ENCODE data around the gene DCLK1.

The DCLK1 gene

DNA sequence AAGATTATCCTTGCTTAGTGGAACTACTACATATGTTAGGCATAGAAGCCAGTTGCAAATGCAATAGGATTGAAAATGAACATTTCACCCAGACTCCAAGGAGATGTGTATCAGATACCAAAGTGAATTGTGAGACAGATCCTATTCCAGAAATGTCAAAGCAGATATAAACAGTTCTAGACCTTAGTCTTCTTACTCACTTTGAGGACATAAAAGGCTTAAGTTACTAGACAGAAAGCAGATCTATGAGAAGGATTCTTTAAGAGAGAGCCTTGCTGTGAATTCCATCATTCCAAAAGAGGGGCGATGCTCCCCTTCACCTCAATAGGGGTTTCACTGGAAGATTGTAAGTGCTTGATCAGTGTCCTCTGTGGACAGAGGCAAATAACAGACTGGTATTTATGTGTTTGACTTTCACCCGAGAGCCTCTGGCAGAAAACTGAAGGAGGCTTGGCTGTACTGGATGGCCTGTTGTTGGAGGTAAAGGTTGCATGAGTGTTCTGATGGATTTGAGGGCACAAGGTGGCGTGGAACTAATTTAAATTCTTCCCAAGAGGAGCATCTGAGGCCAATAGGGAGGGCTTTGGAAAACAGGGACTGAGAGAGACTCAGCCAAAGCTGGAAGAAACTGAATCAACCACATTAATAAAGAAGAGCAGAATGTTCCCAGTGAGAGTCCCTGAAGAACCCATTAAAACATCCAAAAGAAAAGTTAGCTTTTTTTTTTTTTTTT is 194.8 kb downstream of the DCLK1 start:
- DNase-seq, result no peak

DNA sequence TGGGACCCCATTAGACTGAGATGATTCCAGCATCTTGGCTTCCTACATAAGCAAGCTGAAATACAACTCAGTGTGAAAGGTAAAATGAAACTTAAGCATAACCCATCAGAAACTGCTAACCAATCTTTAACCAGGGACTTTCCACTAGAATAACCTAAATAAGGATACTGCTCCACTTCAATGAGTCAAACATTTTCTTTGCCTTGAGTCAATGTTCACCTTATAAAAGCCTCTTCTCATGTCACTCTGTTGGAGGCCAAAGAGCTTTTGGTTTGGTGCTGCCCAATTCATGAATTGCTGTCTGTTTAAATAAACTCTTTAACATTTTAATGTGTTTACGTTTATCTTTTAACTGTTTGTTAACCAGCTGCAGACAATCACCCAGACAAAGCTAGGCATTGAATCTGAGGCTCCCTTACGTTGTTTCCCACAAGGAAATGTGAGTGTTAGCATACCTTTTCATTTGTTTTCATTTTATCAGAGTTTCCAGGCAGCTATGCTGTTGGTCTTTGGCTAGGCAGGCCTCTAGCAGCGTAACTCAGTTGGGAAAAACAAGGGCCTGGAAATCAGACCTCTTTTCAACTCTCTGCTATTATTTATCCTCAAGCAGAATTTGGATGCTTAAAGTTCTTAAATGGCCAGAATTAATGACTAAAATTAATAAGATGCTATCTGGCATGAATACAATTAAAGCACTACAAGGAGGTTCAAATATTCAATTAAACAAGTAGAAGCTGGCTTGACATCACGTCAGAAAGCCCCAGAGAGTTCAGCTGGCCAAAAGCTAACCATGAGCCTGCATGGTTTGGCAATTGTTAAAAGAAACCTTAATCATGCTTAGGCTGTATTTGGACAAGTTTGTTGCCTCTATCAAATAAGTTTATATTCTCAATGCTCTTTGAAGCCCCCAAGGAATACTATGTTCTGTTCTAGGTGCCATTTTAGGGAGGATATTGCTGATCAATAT is 200.2 kb downstream of the DCLK1 start:
- DNase-seq, result no peak

DNA sequence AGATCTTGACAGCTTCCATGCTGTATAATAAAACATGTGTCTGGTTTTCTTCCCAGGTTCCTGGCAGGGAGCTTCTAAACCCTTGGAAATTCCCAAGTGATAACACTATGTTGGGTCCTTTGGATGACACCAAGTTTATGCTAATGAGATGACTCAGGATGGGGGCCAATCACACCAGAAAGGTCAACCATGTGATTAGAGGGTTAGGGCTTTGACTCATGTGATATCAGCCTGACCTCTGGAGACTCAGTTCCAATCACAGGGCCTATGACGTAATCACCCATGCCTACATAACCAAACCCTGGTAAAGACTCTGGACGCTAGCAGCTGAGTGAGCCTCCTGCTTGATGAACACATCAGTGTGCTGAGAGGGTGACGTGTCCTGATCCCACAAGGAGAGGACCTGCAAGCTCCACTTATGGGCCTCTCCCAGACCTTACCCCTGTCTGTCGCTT is 203.6 kb downstream of the DCLK1 start:
- DNase-seq, result no peak

DNA sequence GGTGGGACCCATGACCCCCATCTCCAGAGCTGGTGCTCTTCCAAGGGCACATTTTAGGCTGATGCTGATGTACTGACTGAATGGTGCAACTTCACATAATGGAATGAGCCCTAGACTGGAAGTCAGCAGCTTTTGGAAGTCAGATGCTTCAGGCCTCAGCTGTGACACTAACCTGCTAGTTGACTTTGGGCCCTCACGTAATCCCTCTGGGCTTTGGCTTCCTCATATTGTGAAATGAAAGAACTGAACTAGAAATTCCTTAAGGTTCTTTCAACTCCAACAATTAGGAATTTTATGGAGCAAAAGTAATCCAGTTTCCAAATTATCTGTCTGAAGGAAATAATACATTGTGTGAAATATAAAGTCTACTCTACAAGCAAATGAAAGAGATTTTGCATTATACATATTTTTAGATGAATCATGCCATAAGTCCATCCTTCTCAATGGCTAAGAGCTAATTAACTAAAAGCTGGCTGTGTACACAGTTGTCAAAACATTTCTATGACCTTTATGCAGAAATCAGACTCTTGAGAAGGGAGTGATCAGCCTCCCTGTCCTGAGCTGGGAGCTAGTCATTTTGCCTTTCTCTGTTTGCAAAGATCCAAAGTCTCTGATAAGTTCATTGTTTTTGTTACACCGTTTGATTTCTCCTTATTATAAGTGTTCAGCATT is 204.2 kb downstream of the DCLK1 start:
- DNase-seq, result no peak

DNA sequence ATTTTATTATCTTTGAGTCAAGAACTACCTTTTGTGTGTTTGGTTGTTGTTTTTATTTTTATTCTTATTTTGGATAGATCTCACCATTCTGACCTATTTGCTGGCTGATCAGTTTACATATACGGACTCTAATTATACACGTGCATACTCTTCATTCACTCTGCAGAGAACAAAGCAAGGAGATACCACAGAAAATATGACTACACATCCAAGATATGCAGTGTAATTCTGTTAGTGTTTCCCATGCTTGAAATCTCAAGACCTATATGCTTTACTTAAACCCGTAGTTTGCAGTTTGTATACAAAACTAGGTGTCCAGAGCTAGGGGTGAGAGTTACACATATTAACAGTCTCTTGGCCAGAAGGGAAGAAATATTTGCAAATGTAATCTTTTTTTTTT is 205.5 kb downstream of the DCLK1 start:
- DNase-seq, result no peak

DNA sequence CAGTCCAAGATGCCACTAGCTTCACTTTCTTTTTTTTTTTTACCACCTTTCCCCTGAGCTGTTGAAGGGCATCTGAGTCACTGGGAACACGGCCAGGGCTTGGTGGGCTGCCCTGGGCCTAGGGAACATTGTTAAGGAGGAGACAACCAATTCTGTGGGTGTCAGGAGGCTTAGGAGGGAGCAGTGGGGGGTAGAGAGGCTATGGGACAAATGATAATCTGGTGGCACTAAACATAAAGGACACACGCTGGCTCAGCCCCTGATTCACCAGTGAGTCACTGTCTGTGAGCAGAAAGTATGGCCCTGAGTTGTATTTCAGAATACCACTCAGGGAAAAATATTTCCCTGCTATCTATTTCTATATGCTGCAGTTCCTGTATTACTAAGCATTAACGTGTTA is 207.8 kb downstream of the DCLK1 start:
- DNase-seq, result no peak

DNA sequence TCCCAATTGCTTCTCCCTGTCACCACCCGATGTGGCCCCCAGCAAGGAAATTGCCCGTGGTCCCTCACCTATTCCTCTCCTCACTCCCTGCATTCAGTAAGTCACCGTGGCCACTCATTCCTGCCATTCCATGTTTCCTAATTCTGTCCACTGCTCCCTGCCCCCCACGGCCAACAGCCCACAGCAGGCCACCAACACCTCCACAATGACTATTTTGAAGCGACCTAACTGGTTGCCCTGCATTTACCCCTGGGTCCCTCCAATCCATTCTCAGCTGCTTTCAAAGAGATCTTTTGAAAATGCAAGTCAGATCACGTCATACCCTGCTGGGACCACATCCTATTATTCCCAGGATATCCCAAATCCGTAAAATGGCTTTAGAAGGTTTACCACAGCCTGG is 210.4 kb downstream of the DCLK1 start:
- DNase-seq, result no peak

DNA sequence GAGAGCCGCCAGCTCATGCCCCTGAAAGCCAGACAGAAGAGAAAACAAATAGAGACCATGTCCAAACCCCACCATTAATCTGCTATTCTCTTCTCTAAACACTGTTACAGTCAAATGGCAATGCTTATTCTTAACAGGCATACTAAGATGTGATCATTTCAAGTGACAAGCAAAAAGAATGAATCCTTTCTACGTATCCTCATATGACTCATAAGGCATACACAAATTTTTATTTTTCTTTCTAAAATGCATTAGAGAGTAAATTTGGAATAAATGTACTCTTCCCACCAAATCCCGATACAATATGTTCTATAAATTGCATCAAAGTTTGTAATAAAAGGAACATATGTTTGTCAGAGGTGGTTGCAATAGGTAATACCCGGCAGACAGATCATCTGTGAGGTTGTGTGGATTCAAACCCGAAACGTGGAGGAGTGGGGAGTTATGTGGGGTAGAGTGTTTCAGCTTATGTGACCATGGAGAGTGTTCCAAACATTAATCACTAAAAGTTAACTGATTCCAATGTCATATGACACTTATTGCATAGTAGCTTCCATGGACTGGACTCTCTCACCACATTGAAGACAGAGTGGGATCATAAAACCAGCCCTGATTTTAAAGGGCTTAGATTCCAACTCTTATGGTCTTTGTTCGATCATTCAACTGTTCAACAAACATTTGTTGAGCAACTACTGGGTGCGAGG is 213.1 kb downstream of the DCLK1 start:
- no peak for DNase-seq

DNA sequence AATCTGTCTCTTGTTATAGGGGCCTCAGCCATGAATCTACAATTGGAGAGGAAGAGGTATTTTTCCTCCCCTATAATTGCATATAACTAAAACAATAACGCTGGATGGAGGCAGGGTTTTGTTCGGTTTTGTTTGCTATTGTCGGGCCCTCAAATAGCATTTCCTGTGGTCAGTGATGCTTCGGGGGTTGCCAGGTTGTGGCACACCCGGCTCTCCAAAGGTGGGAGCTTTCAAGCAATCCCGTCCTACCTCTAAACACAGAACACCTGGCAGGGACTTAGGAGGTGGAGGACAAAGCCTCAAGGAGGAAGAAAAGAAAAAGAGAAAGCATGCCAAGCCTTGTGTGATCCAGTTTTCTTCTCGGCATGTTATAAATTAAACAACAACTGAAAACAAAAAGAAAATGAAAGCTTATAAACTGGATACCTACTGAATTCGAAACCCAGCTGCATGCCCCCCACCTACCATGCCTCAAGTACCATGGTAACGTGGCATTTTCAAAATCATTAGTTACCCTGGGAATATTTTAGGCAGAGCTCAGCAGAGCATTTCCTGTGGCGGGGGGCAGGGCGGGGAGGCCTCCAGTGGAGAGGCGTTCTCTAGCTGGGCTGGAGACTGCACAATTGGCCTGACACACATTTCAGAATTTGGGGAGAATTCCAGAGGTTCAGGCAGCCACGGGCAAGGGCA is 213.8 kb downstream of the DCLK1 start:
- DNase-seq, result no peak

DNA sequence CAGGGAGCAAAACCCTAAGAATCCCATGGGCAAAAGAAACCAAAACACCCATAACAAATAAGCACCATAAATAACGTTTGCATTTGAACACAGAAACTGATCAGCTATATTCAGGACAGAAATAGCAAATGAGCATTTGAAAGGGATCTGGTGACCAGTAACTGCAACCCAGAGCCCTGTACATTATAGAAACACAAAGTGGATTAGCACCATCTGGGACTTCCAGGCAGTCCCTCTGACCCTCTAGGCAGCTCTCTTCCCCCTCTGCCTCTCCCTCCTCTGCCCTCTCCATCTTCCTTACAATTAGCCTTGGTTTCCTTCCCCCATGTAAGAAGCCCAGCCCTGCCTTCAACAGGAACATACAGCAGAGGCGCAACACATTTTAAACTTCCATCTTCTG is 215.0 kb downstream of the DCLK1 start:
- DNase-seq, result no peak

DNA sequence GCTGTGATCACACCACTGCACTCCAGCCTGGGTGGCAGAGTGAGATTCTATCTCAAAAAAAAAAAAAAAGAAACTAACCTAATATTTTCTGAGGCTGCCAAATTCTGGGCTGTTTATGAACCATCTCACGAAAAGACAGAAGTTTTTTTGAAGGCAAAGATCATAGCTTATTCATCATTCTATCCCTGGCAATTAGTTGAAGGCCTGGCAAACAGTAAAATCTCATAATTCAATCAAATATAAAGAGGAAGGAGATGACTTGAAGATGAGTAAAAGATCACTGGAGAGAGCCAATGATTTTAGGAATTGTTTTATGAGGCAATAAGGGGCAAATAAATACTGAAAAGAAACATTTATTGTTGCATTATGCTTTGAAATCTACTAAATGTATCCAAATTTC is 216.5 kb downstream of the DCLK1 start:
- DNase-seq, result no peak

DNA sequence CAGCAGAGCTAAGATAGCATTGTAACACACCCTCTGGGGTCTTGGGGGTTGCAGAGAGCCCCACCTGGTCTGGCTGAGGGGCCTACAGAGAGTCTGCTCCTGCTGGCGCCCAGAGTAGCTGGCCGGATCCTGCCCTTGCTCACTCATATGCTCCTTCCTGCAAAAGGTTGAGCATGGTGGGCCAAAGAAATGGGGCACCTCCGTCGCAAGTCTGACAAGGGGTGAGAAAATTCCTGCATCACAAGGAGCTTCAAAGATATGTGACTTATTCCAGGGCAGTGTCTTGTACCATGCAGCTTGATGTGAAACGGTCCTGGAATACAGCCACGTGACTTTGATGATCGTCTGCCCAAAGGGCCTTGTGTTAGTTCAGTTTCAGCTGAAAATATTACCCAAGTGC is 218.3 kb downstream of the DCLK1 start:
- no peak for DNase-seq

DNA sequence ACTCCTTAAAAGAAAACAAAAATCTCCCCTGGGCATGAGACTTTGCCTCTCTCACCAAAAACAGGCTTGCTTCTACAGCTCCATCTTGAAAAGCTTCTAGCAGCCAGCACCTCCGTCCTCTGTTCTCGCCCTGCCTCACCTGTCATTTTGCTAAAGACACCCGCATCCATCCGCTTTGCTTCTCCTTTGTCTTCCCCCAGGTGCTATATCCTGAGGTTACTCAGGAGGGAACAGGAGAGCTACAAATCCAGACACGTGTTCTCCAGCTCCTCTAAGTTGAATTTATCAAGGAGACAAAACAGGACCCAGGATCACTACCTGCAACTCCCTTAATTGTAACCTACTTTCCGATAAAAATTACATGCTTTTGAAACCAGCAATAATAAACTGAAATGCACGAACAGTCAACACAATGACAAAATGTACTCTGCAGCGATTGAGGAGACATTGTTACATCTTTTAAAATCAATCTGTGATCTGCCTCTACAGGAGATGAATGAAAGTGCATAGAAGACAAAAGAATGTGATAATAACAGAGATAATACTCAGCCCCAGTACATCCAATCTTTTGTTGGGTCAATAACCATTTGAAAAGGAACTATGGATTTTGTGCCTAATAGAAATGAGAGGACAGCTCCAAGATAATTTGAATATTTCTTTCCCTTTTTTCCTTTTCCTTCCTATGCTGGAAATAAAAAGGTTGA is 221.2 kb downstream of the DCLK1 start:
- no peak for DNase-seq

DNA sequence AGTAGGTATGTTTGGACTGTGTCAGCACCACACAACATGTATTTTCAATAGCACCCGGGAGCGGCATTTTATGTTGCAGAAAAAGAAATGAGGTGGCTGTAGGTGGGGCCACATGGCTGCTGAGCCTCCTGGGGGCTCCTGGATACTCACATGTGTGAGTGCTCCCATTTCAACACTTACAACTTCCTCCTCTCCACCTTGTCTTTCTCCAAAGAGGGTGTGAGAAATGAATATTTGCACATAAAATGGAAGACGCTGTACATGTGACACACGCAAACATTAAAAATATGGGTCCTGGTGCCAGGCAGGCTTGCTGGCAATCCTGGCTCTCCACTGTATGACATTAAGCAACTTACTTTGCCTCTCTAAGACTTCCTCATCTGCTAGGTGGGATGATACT is 222.1 kb downstream of the DCLK1 start:
- no peak for DNase-seq

DNA sequence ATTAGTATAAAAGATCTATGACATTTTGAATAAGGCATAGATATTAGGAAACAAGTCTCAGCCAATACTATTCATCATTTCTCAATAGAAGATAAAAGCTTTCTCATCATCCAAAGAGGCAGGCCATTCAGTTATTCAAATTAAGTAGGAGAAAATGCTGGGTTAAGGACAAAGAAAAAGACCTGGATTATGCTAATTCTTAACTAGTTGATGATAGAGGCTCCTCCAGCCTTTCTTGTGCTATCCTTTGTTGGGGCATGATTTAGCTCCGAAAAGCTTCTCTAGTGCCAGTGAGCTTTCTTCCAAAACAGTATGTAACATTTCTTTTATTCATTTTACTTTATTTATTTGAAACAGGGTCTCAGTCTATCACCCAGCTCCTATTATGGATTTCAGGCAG is 223.0 kb downstream of the DCLK1 start:
- DNase-seq, result no peak

DNA sequence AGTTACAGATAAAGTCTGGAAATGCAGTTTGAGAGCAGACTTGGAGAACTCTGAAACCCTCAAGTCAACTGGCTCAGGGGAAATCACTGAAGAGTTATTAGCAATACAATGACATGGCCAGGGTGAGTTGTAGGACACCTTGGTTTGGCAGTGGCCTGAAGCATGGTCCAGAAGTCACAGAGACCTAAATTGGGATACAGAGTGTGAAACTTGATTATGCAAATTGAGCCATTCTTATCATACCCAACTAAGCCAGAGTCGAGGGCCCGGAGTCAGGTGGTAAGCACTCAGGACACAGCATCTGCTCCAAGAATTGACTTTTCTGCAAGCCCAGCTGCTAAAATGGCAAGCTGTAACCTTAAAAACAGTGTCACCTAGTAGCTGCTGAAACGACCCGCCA is 224.5 kb downstream of the DCLK1 start:
- no peak for DNase-seq

DNA sequence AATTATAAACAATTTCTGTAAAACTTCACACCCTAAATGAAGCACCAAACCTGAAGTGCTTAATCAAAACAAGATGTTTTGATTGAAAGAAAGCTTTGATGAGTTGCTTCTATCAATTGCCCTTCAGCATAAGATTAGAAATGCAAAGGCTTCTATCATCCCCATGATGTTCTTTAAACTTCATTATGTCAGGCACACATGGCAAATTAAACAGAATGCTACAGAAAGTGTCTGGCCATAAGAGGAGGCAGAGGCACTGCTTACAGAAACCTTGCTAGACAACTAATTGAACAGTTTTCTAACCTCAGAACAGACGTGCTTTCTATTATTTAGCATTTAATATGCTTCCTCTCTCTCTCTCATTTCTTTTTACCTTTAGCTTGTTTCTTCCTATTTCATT is 228.1 kb downstream of the DCLK1 start:
- DNase-seq, result no peak

DNA sequence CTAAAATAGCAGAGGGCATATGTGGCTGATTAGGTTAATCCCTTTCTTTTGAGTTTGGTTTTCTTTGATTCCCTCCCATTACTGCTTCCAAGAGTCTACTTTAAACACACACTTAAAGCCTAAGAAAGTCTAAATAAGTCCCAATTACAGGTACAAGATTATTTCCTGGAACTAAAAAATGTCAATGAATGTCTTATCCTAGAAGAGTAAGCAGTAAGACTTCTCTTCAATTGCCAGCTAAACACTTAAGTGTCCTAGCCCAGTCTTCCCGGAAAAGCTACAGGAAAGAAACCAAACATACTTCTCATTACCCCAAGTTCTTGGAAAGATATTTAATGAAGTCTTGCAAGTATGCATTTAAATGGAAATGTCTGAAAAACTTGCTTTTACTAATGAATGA is 233.1 kb downstream of the DCLK1 start:
- no peak for DNase-seq

DNA sequence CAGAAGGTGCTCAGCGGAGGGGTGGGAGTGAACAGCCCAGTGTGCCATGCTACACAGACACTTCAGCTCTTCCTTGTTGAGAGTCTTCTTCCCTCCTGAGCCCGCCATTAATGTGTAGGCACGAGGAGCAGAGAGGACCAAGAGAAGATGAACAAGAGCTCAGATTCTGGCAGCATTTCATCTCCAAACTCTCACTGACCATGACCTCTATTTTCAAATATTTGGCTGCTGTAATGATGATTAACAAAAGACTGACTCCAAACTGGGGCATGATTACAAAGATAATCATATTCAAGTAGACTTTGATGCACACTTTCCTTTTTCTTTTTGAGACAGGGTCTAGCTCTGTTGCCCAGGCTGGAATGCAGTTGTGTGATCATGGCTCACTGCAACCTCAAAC is 236.5 kb downstream of the DCLK1 start:
- no peak for DNase-seq

DNA sequence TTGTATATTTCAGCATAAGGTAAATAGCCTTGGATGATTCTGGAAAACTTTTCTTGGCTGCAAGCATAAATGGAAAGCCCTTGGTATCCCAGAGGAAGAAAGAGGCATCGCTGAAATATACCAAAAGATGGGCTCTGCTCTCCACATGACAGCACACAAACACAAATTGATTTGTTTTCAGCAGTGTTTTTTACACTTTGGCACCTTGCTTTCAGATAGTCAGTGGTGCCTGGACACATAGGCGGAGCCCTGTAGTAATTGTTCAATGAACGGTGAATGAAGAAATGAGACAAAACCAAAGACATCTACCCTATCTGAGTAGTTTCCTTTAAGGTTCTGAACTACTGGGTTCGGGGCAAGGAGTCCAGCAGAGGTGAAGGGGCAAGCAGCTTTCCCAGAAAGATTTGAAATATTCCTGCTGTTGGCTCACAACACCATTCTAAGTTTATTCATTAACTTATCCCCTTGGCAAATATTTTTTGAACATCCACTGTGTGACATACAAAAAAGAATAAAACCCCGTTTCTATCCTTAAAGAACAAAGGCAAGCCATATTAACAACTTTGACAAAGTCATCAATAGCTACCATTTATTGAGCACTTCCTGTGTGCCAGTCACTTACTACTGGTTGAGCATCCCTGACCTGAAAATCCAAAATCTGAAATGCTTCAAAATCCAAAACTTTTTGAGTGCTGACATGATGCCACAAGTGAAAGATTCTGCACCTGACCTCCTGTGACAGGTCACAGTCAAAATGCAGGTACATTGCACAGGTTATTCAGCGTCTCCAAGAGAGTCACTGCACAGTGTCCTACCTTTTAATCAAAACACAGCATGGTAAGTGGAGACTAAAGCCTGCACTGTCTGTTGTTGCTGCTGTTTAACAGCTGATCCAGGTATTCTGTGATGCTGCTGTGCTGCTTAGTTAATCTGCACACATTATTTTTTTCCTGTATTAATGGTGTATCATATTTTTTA is 238.1 kb downstream of the DCLK1 start:
- no peak for DNase-seq

Measured in CD4-positive, alpha-beta T cell treated with Interleukin-1 beta for 1 hour (primary cell).